Smooth muscle cell (in vitro differentiated cells): ENCODE measurements around the gene C13orf46. TPM values are rescaled to one million over a fixed set of nuclear protein-coding genes. Genes with fewer than 3 reads are reported as not detected.
A peak's percentile ranks its signal among the peaks of the same experiment; 100 is the strongest.

Experiments used
- DNase-seq: peaks from one replicate; lab custom pipeline; 2025; ENCODE audit not compliant: unreplicated experiment; lab: John Stamatoyannopoulos, UW
- H2AFZ ChIP-seq: fragments of 200-600 bp; sonication (generic); 2 replicates; pipeline ENCODE4 v1.6.0; 2016; ENCODE audit warnings: antibody characterized with exemption, low read depth, mild to moderate bottlenecking
- H3F3A ChIP-seq: fragments of 200-600 bp; sonication (generic); 2 replicates; pipeline ENCODE4 v1.6.0; 2017; ENCODE audit warnings: antibody characterized with exemption, low read depth
- H3K27ac ChIP-seq: fragments of 200-600 bp; sonication (generic); 2 replicates; pipeline ENCODE4 v1.5.1; 2016; ENCODE audit warnings: low read depth, mild to moderate bottlenecking
- H3K27me3 ChIP-seq: fragments of 200-600 bp; sonication (generic); 2 replicates; pipeline ENCODE4 v1.6.1; 2016; ENCODE audit warnings: low read depth, mild to moderate bottlenecking
- H3K36me3 ChIP-seq: fragments of 200-600 bp; sonication (generic); 2 replicates; pipeline ENCODE4 v1.5.1; 2016; ENCODE audit warnings: low read depth
- H3K4me1 ChIP-seq: fragments of 200-600 bp; sonication (generic); 2 replicates; pipeline ENCODE4 v1.5.1; 2016; ENCODE audit warnings: low read depth
- H3K4me2 ChIP-seq: fragments of 200-600 bp; sonication (generic); 2 replicates; pipeline ENCODE4 v1.6.0; 2016; ENCODE audit warnings: mild to moderate bottlenecking
- H3K4me3 ChIP-seq: fragments of 200-600 bp; sonication (generic); 2 replicates; pipeline ENCODE4 v1.5.1; 2016; ENCODE audit warnings: mild to moderate bottlenecking
- H3K79me2 ChIP-seq: fragments of 200-600 bp; sonication (generic); 2 replicates; pipeline ENCODE4 v1.6.0; 2016; ENCODE audit warnings: low read depth, mild to moderate bottlenecking
- H3K9ac ChIP-seq: fragments of 200-600 bp; sonication (generic); 2 replicates; pipeline ENCODE4 v1.6.0; 2016; ENCODE audit warnings: low read depth
- H3K9me3 ChIP-seq: fragments of 200-600 bp; sonication (generic); replicated peaks from 2 replicates; pipeline ENCODE4 v1.5.1; 2016; ENCODE audit warnings: low read depth
- H4K20me1 ChIP-seq: fragments of 200-600 bp; sonication (generic); 2 replicates; pipeline ENCODE4 v1.6.0; 2016; ENCODE audit warnings: low read depth
- CTCF ChIP-seq: fragments of 200-600 bp; sonication (generic); IDR thresholded peaks from 2 replicates; pipeline ENCODE4 v1.5.1; 2017; ENCODE audit warnings: borderline replicate concordance, mild to moderate bottlenecking, antibody characterized with exemption; ENCODE audit not compliant: insufficient read depth, poor library complexity, severe bottlenecking
- WGBS: methylation state at CpG from one replicate; pipeline ENCODE4 v1.1.7; 2016; ENCODE audit warnings: low lambda C conversion rate; 5-methylcytosine and 5-hydroxymethylcytosine counted together
- polyA plus RNA-seq: library from polyadenylated mRNA; unstranded; fragments of >200 nt; fragmentation: Nextera tagmentation; extraction: Ambion mirVana; gene quantifications from 2 replicates; pipeline ENCODE4 v1.2.1, GENCODE V29; 2016
- total RNA-seq: library from RNA; depleted of rRNA; stranded (reverse); fragments of >200 nt; gene quantifications from 2 replicates; pipeline ENCODE4 v1.2.3, GENCODE V29; 2014

The C13orf46 gene
- total and polyA plus RNA-seq, 2 experiments from 2014 or later: 0.26 to 5.8 TPM

DNA sequence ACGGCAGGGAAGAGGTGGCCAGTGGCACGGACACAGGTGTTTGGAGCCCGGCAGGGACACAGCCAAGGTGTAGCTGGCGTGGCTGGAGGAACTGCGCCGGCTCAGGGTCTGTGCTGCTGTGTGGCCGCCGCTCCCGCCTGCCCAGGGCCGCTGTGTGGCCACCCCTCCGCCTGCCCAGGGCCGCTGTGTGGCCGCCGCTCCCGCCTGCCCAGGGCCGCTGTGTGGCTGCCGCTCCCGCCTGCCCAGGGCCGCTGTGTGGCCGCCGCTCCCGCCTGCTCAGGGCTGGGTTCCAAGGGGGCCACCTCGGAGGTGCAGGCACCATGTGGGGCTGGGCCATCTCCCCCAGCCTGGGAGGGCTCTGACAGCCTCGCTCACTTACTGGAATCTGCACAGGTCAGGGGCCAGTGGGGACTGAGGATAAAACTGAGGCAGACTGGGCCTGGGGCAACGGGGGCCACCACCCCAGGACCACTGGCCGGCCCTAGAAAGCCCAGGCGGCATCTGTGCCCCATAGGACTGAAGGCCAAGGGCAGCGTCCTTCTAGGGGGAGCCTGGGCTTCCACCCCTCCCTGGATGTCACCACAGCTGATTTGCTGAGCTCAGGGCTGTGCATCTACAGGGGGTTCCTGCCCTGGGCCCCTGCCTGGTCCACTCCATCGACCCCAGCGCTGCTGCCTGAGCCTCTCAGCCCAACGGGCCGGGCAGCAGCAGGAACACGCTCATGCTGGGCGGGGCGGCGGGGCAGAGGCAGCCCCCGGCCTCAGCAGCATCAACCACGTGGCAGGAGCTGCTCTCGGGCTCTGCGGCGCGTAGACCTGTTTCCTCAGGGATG lies 21.5 kb downstream of the C13orf46 start:
- H3K4me2 ChIP-seq: no peak overlapping the region
- no peaks in the 10 kb centered on the region for H3K36me3 ChIP-seq
- 94% methylated on average over 37 of the region's 42 CpGs for WGBS
- DNase-seq: no peak
- no peak overlapping the region for H3K4me3 ChIP-seq
- H4K20me1 ChIP-seq: no peaks in the 10 kb centered on the region
- H3K27me3 ChIP-seq: no peaks in the 10 kb centered on the region
- H3K79me2 ChIP-seq: no peaks in the 10 kb centered on the region
- no peak overlapping the region for H2AFZ ChIP-seq
- no peaks in the 10 kb centered on the region for H3K9me3 ChIP-seq
- no peaks in the 10 kb centered on the region for H3K4me1 ChIP-seq
- H3F3A ChIP-seq: no peaks in the 10 kb centered on the region
- H3K27ac ChIP-seq: no peak overlapping the region
- no peak for TF ChIP-seq CTCF
- no peak overlapping the region for H3K9ac ChIP-seq

GRCh38 chr13:113951246-113951999 lies 22.5 kb downstream of the C13orf46 start:
- peak overlapping the region; percentile 40 for H3K4me2 ChIP-seq
- peak; percentile 43 for DNase-seq
- H3K79me2 ChIP-seq: no peaks in the 10 kb centered on the region
- H4K20me1 ChIP-seq: no peaks in the 10 kb centered on the region
- H3K9me3 ChIP-seq: no peaks in the 10 kb centered on the region
- no peaks in the 10 kb centered on the region for H3F3A ChIP-seq
- H2AFZ ChIP-seq: no peak overlapping the region
- no peaks in the 10 kb centered on the region for H3K36me3 ChIP-seq
- 59% methylated on average over 35 of the region's 42 CpGs for WGBS
- H3K4me1 ChIP-seq: no peaks in the 10 kb centered on the region
- H3K27me3 ChIP-seq: no peaks in the 10 kb centered on the region
- no peak overlapping the region for H3K9ac ChIP-seq
- no peak overlapping the region for H3K27ac ChIP-seq
- no peak overlapping the region for H3K4me3 ChIP-seq
- peak; percentile 45 for TF ChIP-seq CTCF

DNA sequence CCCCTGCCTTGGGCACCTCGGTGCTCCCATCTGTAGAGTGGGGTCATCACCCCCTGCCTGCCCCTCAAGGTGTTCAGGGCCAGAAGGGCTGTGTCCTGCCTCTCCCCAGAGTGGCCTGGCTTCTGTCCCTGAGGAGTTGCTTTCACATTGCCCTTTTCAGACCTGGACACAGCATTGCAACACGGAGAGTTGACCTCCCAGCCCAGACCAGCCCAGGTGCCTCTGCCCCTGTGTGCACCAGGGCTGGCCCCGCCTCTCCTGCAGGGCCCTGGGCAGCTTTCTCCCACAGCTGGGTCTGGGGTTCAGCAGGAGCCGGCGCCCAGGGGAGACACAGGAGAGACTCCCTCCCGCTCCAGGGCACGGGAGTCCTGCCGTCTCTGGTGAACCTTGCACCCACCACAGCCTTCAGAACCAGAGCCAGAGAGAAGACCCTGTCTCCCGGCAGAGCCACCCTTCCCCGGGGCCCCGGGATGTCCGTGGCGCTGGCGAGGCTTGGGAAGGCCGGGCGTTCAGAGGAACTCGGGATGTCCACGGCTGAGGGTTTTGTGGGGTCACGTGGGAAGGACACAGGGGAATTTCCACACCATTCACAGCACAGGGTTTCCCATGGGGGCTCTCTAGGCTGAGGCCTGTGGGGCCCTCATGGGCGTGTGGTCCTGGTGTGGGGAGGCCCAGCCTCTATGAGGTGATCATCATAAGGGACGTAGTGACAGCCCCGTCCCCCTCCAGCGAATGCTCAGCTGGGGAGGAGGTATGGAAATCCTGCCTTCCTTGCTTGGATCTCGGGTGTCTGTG lies 23.2 kb downstream of the C13orf46 start:
- Histone ChIP-seq H3F3A (no peaks in the 10 kb centered on the region), H3K4me2 (peak overlapping the region; percentile 40), H3K9me3 (no peaks in the 10 kb centered on the region), H3K27me3 (no peaks in the 10 kb centered on the region), H3K4me3 (no peak overlapping the region), H4K20me1 (no peaks in the 10 kb centered on the region), H3K36me3 (no peaks in the 10 kb centered on the region), H2AFZ (no peak overlapping the region), H3K79me2 (no peaks in the 10 kb centered on the region), H3K27ac (no peak overlapping the region), H3K9ac (no peak overlapping the region), H3K4me1 (no peaks in the 10 kb centered on the region)
- TF ChIP-seq CTCF: no peak
- 74% methylated on average over 24 of the region's 24 CpGs for WGBS
- DNase-seq: no peak
